Activated CD8-positive, alpha-beta memory T cell treated with anti-CD3 and anti-CD28 coated beads, Interleukin-2, amount 10 ng/mL, durations not matched to agents 7 days and 5 days (primary cell): Measurements from ENCODE around the gene MACROH2A1. TPM values are rescaled to one million over a fixed set of nuclear protein-coding genes. Genes with fewer than 3 reads are reported as not detected.

Experiments used
- ATAC-seq: fragments of 150-1000 bp; cut with Tn5 transposase; one replicate; pipeline ENCODE4 v1.10.0; 2021; ENCODE audit warnings: moderate library complexity
- CTCF ChIA-PET: fragments of 350-600 bp; sonication (Branson Sonifier 250); formaldehyde crosslinking; loops from one replicate; lab custom pipeline; 2021; ENCODE audit warnings: antibody characterized with exemption; lab: Charles Lee
- DNase-seq: peaks from one replicate; pipeline ENCODE4 v3.0.0-alpha.2; 2020
- H3K27ac Mint-ChIP-seq: one replicate; pipeline ENCODE4 v1.8.0; 2021; ENCODE audit warnings: mild to moderate bottlenecking, mixed read lengths
- H3K27me3 Mint-ChIP-seq: one replicate; pipeline ENCODE4 v1.8.0; 2021; ENCODE audit warnings: mixed read lengths
- H3K36me3 Mint-ChIP-seq: one replicate; pipeline ENCODE4 v1.8.0; 2021; ENCODE audit warnings: mild to moderate bottlenecking, mixed read lengths
- H3K4me1 Mint-ChIP-seq: one replicate; pipeline ENCODE4 v1.8.0; 2021; ENCODE audit warnings: mixed read lengths
- H3K4me3 Mint-ChIP-seq: one replicate; pipeline ENCODE4 v1.8.0; 2021; ENCODE audit warnings: mild to moderate bottlenecking, moderate library complexity, mixed read lengths
- H3K9me3 Mint-ChIP-seq: one replicate; pipeline ENCODE4 v1.8.0; 2022; ENCODE audit warnings: low read depth, mixed read lengths
- total RNA-seq, 2 experiments: library from RNA; stranded (reverse); gene quantifications; one replicate each; pipeline ENCODE4 v1.2.3, GENCODE V29; 2021

Gene MACROH2A1
- total RNA-seq, 2 experiments from 2014 or later: 281 to 327 TPM

DNA sequence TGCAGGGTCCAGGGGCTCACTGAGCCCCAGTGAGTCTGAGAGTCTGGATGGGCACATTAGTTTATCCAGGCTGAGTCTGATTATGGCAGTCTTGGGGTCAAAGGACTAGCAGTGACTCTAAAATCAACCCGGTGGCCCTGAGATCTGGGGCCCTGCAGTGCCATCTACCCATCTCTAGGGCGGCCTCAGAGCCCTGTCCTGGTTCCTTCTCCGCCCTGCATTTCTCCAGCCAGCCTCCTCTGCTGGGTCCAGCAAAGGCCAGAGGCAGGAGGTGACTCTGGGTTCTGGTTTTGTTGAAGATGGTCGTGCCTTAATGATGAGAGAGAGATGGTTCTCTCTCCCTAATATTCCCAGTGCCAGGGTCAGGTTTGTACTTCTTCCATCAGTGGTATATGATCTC lies 33.1 kb upstream of the MACROH2A1 start:
- peaks cover 27% of the 10 kb centered on the region for H3K27me3 Mint-ChIP-seq
- CTCF ChIA-PET: no interaction called here
- H3K36me3 Mint-ChIP-seq: no peaks in the 10 kb centered on the region

DNA sequence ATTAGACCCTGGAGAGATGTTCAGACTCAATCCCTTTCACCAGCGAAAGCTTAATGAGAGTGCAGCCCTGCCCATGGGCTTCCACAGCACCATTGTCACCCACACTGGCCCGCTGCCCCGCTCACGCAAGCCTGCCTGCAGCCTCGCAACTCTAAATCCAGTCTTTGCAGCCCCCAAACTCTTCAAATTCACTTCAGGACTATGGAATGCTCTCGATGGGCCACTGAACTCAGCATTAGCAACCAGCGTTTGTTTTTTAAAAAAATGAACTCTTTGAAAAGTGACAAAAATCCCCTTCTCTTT lies 31.1 kb upstream of the MACROH2A1 start:
- no peak overlapping the region for H3K27ac Mint-ChIP-seq
- CTCF ChIA-PET: no interaction called here
- H3K9me3 Mint-ChIP-seq: no peaks in the 10 kb centered on the region
- ATAC-seq (no peak), DNase-seq (no peak)
- peaks cover 12% of the 10 kb centered on the region for H3K4me1 Mint-ChIP-seq
- H3K4me3 Mint-ChIP-seq: no peak overlapping the region
- H3K36me3 Mint-ChIP-seq: no peaks in the 10 kb centered on the region
- H3K27me3 Mint-ChIP-seq: peaks cover 21% of the 10 kb centered on the region

More for the DNA sequence above, 33.1 kb upstream of the MACROH2A1 start:
- Mint-ChIP-seq H3K27ac (no peak overlapping the region), H3K9me3 (no peaks in the 10 kb centered on the region), H3K4me1 (no peaks in the 10 kb centered on the region), H3K4me3 (no peak overlapping the region)
- DNase-seq (no peak), ATAC-seq (no peak)

DNA sequence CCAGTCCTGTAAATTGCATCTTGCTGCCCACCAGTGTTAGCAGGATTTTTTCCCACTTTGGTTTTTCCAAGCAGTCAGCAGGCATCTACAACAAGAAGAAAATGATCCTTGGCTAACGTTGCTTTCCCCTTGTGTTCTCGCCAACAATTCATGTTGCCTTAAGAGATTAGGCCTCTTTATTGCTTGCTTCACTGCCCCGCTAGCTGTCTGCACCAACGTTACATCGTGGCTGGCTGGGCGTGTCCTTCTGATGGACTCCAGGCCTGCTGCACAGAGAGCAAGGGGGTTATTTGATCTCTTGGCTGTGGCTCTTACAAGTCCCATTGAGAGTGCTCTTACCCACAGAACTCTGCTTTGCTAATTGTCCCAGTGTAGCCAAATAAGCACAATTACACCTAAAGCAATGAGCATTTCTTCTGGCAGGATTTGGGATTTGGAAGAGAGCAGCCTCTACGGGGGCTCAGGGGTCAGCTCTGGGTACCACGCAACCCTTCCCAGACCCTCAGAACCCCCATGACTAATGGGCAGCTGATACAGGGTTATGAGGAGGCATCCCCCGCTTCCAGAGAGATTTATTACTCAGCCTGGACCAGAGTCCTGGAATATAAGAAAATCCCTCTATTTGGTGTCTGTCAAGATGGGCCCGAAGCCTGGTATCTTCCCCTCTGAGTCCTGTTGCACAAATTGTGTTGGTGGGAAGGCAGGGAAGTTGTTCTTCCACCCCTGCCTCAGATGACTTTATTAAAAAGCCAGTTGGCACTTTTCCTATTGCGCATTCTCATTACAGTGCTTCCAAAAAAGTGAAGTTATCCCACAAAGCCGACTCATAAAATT lies 30.5 kb upstream of the MACROH2A1 start:
- CTCF ChIA-PET: interaction anchor here (1.1 kb wide), 1 partner anchor 11 kb away, joined by 3 read pairs; no protein-coding TSS in a partner anchor
- Mint-ChIP-seq H3K9me3 (no peaks in the 10 kb centered on the region), H3K27ac (no peak overlapping the region), H3K27me3 (peaks cover 22% of the 10 kb centered on the region), H3K4me3 (no peak overlapping the region), H3K4me1 (peaks cover 13% of the 10 kb centered on the region), H3K36me3 (no peaks in the 10 kb centered on the region)
- ATAC-seq (no peak), DNase-seq (no peak)

DNA sequence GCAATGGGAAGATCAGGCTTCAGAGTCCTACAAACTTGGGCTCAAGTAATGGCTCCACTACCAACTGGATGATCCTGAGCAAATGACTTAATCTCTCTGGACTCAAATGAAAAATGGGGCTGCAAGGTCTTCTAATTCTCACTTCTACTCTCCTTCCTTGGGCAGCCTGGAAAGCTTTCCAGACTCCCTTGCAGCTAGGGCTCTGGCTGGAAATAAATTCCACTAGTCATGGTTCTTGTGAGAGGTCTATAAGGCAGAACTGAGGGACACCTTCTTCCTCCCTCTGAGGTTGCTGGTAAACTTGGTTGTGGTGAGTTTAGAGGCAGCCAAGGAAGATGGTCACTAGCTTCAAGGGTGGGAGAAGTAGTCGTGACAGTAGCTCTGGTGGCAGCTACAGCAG lies 29.6 kb upstream of the MACROH2A1 start:
- CTCF ChIA-PET: interaction anchor here (1.1 kb wide), 1 partner anchor 12 kb away, joined by 3 read pairs; no protein-coding TSS in a partner anchor
- Mint-ChIP-seq H3K27ac (no peak overlapping the region), H3K4me1 (peaks cover 13% of the 10 kb centered on the region), H3K9me3 (no peaks in the 10 kb centered on the region), H3K36me3 (no peaks in the 10 kb centered on the region), H3K27me3 (peaks cover 22% of the 10 kb centered on the region), H3K4me3 (no peak overlapping the region)
- DNase-seq (no peak), ATAC-seq (no peak)

GRCh38 chr5:135426102-135427082 lies 27.4 kb upstream of the MACROH2A1 start:
- Mint-ChIP-seq H3K27ac (peak overlapping the region; percentile 55), H3K4me3 (no peak overlapping the region), H3K36me3 (no peaks in the 10 kb centered on the region), H3K9me3 (no peaks in the 10 kb centered on the region), H3K27me3 (peaks cover 33% of the 10 kb centered on the region), H3K4me1 (peaks cover 13% of the 10 kb centered on the region)
- ATAC-seq: peak; percentile 98
- DNase-seq: no peak
- CTCF ChIA-PET: interaction anchor here (0.6 to 4.3 kb wide), 22 partner anchors 9 to 1402 kb away, joined by 3 to 24 read pairs (median 4); partner anchors contain the start of gene MACROH2A1

DNA sequence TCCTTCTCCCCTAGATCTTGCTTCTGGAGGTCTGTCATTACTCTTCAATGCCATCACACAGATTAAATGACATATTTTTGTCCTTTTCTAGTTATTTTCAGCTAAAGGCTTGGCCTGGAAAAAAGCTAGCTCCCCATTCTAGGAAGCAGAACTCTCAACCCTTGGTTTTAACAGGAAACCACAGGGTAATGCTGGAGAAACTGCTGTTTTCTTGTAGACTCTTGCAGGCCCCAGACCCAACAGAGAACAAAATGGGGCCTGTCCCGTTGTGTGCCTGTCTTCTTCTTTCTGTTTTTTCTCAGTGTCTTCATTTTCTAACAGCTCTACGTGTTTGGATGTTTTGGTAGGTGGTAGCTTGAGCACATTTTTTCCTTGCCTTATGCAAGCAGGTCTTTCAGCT lies 26.6 kb upstream of the MACROH2A1 start:
- Mint-ChIP-seq H3K4me1 (peaks cover 13% of the 10 kb centered on the region), H3K9me3 (no peaks in the 10 kb centered on the region), H3K4me3 (no peak overlapping the region), H3K27ac (peak overlapping the region; percentile 55), H3K36me3 (no peaks in the 10 kb centered on the region), H3K27me3 (peaks cover 36% of the 10 kb centered on the region)
- DNase-seq: no peak
- CTCF ChIA-PET: interaction anchor here (0.6 to 4.3 kb wide), 19 partner anchors 9 to 1401 kb away, joined by 3 to 24 read pairs (median 5); partner anchors contain the start of gene MACROH2A1
- ATAC-seq: no peak

DNA sequence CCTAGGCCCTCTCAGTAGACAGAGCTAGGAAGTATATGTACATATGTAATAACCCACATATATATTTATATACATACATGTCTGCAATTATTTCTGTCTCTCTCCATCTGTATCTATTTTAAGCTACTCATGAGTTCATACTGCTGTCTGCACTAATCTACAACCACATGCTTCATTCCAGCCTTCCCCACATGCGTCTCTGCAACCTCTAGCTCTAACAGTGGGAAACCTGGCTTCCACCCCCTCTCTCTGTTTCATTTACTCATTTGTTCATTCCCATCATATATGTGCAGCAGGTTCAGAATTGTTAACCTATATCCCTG lies 24.8 kb upstream of the MACROH2A1 start:
- CTCF ChIA-PET: interaction anchor here (1.3 to 4.3 kb wide), 5 partner anchors 9 to 137 kb away, joined by 3 to 24 read pairs (median 4); partner anchors contain the start of gene MACROH2A1

GRCh38 chr5:135423146-135423845 lies 24.3 kb upstream of the MACROH2A1 start:
- Mint-ChIP-seq H3K4me1 (peaks cover 13% of the 10 kb centered on the region), H3K36me3 (peaks cover 1% of the 10 kb centered on the region), H3K27ac (no peak overlapping the region), H3K9me3 (no peaks in the 10 kb centered on the region), H3K27me3 (peaks cover 46% of the 10 kb centered on the region), H3K4me3 (no peak overlapping the region)
- no peak for DNase-seq
- CTCF ChIA-PET: interaction anchor here (1.3 to 4.3 kb wide), 5 partner anchors 10 to 138 kb away, joined by 3 to 24 read pairs (median 4); partner anchors contain the start of gene MACROH2A1
- ATAC-seq: no peak

More for the DNA sequence above, 24.8 kb upstream of the MACROH2A1 start:
- Mint-ChIP-seq H3K4me3 (no peak overlapping the region), H3K4me1 (peaks cover 13% of the 10 kb centered on the region), H3K36me3 (peaks cover 1% of the 10 kb centered on the region), H3K27me3 (peaks cover 43% of the 10 kb centered on the region), H3K9me3 (no peaks in the 10 kb centered on the region), H3K27ac (no peak overlapping the region)
- ATAC-seq: no peak
- no peak for DNase-seq

GRCh38 chr5:135422419-135422818 lies 23.4 kb upstream of the MACROH2A1 start:
- no peak for DNase-seq
- no peak for ATAC-seq
- Mint-ChIP-seq H3K36me3 (peaks cover 1% of the 10 kb centered on the region), H3K27me3 (peaks cover 54% of the 10 kb centered on the region), H3K4me1 (peaks cover 13% of the 10 kb centered on the region), H3K27ac (no peak overlapping the region), H3K4me3 (no peak overlapping the region), H3K9me3 (no peaks in the 10 kb centered on the region)
- CTCF ChIA-PET: no interaction called here

GRCh38 chr5:135417083-135417482 lies 18.1 kb upstream of the MACROH2A1 start:
- H3K27me3 Mint-ChIP-seq: peaks cover 73% of the 10 kb centered on the region
- CTCF ChIA-PET: interaction anchor here (2.1 kb wide), 1 partner anchor 8 kb away, joined by 7 read pairs; no protein-coding TSS in a partner anchor
- no peak for DNase-seq
- H3K4me1 Mint-ChIP-seq: no peaks in the 10 kb centered on the region
- H3K36me3 Mint-ChIP-seq: peaks cover 1% of the 10 kb centered on the region
- H3K9me3 Mint-ChIP-seq: no peaks in the 10 kb centered on the region
- H3K27ac Mint-ChIP-seq: no peak overlapping the region
- no peak overlapping the region for H3K4me3 Mint-ChIP-seq
- no peak for ATAC-seq

GRCh38 chr5:135405082-135405481 lies 6.1 kb upstream of the MACROH2A1 start:
- CTCF ChIA-PET: no interaction called here

GRCh38 chr5:135402031-135402430 lies 3.0 kb upstream of the MACROH2A1 start:
- Mint-ChIP-seq H3K27ac (no peak overlapping the region), H3K27me3 (peaks cover 26% of the 10 kb centered on the region), H3K4me3 (no peak overlapping the region), H3K4me1 (peaks cover 22% of the 10 kb centered on the region), H3K36me3 (peaks cover 5% of the 10 kb centered on the region), H3K9me3 (no peaks in the 10 kb centered on the region)
- CTCF ChIA-PET: interaction anchor here (0.9 to 4.9 kb wide), 4 partner anchors 10 to 55 kb away, joined by 3 to 22 read pairs (median 3); no protein-coding TSS in a partner anchor
- no peak for ATAC-seq
- no peak for DNase-seq

More at GRCh38 chr5:135405082-135405481, 6.1 kb upstream of the MACROH2A1 start:
- no peak overlapping the region for H3K4me3 Mint-ChIP-seq
- H3K36me3 Mint-ChIP-seq: no peaks in the 10 kb centered on the region
- DNase-seq: no peak
- H3K27ac Mint-ChIP-seq: no peak overlapping the region
- peaks cover 5% of the 10 kb centered on the region for H3K4me1 Mint-ChIP-seq
- no peak for ATAC-seq
- H3K27me3 Mint-ChIP-seq: peaks cover 35% of the 10 kb centered on the region
- H3K9me3 Mint-ChIP-seq: no peaks in the 10 kb centered on the region
